Forelimb muscle (tissue), 1 donor: ENCODE measurements around the gene CHCT1. TPM values are rescaled to one million over a fixed set of nuclear protein-coding genes. Genes with fewer than 3 reads are reported as not detected.

Source experiments
- DNase-seq: peaks from one replicate; pipeline ENCODE4 v3.0.0-alpha.2; 2013; ENCODE audit warnings: low read depth
- polyA plus RNA-seq: library from polyadenylated mRNA; unstranded; fragments of 120-200 nt; gene quantifications from one replicate; pipeline ENCODE4 v1.2.1, GENCODE V29; 2013; ENCODE audit not compliant: insufficient read length

Gene CHCT1
- polyA plus RNA-seq, 1 donor: not detected

DNA sequence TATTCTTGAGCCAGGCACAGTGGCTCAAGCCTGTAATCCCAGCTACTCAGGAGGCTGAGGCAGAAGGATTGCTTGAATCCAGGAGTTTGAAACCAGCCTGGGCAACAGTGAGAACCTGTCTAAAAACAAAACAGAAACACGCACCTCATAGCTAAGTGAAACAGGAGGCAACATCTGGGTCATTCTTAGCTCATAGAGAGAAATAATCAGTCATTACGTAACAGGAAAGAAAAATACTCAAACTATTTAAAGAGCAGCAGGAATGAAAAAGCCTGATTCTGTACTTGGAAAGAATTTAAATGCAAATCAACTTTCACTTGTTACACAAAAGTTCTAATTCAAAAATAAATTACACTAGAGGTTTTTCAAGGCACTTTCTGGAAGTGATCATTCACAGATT is 17.2 kb downstream of the CHCT1 start:
- DNase-seq: no peak

- DNase-seq: peak; percentile 34
Observed at GRCh38 chr17:60442271-60443173, 20.2 kb downstream of the CHCT1 start.

- no peak for DNase-seq
Observed at GRCh38 chr17:60443713-60444112, 21.4 kb downstream of the CHCT1 start.

DNA sequence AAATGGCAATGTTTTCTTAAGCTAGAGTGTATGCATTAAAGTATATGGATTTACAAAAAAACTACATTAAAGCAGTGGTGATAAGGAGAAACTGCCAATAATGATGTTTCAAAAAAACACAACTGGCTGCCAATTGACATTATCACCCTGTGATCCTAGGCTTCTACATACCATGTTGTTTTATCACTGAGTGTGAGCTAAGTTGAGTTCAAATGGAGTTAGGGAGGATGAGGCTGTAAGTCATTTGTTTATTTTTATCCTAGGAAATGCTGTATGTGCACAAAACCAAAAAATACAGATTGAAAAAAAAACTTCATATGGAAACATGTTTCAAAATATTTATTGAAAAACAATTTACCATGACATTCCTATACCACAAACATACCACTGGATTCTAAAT is 22.9 kb downstream of the CHCT1 start:
- no peak for DNase-seq

- no peak for DNase-seq
Observed at GRCh38 chr17:60447375-60447774, 25.1 kb downstream of the CHCT1 start.

DNA sequence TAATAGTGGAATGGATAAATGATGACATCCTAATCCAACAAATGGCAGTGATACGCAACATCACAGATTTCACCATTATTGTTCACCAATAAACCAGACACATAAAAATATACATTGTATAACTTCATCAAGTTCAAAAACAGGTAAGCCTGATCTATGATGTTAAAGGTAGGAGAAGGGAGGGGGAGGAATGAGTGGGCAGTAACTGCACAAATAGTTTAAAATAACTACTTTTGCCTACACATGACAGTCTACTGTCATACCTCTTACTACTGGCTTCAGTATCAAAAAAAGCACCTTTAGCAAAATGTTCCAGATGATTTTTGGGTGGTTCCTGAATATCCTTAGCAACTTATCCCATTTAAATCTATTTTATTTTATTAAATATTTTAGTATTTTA is 28.8 kb downstream of the CHCT1 start:
- DNase-seq: no peak

- DNase-seq: no peak
Observed at GRCh38 chr17:60451965-60452364, 29.7 kb downstream of the CHCT1 start.

DNA sequence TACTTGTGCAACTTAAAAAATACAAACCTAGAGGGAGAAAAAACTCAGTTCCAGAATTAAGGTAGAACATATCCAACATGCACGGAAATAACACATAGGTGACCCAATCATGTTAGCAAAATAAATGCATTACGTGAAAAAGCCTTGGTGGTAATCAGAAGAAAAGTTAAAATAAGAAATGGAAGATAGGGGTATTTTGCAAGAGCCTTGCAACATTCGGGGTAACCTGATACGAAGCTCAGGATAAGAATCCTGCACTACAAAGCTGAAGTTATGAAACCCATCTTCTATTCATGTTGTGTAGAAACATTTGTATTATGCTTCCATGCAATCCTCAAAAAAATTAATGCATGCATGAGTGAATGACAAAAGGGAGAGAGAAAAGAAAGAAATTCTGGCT is 33.1 kb downstream of the CHCT1 start:
- no peak for DNase-seq

GRCh38 chr17:60457148-60457547 is 34.9 kb downstream of the CHCT1 start:
- no peak for DNase-seq

DNA sequence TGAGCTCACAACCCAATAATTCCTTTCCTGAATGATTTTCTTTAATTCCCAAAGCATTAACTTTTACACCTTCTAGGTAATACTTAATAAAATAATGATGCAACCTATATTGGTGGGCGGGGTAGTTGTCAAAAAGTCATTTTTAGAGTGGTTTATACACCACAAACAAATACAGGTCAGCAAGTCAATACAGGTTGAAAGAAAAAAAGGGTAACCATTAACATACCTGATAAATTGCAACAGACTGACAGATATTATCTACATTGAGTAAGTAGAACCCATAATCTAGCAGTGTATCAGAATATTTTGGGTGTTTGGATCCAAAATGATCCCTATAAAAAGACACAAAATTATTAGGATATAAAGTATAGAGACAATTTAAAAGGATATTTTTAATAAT is 39.3 kb downstream of the CHCT1 start:
- no peak for DNase-seq

DNA sequence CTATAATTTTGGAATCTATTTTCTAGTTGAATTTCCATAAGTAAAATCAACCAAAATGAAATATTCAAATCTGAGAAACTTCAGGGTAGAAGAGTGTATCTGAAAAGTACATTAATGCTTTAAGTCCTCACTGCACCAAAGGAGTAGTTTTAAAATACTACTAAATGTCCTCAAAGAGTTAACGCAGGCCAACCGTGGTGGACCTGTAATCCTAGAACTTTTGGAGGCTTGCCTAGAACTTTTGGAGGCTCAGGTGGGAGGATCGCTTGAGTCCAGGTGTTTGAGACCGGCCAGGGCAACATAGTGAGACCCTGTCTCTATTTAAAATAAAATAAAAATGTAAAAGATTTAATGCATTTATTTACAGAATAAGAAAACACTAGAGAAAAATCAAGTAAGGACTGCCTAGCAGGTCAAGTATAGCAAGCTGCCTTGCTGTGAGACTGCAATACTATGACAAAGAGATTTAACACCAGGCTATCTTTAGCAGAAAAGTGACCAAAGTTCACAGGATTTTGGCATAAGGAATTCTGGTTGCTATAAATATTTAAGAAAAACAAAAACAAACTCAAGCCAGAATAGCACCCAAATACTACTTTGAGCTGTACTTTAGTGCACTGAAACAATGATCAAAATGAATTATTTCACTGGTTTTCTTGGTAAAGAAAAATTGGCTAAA is 41.0 kb downstream of the CHCT1 start:
- DNase-seq: no peak

DNA sequence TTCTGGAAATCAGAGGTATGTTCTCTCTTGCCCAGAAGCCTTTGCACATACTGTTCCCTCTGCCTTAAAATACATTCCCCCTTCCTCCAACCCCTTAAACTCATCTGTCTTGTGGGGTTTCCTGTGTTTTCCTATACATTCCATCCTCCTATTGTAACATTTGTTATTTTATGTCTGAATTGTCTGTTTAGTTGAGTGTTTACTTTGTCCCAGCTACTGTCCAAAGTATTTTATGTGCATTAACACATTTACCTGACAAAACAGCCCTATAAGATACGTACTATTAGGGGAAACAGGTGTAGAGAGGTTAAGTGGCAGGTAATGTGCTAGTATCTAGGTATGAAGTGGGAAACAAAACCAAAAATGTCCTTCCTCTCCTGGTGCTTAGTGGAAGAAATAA is 42.1 kb downstream of the CHCT1 start:
- no peak for DNase-seq

DNA sequence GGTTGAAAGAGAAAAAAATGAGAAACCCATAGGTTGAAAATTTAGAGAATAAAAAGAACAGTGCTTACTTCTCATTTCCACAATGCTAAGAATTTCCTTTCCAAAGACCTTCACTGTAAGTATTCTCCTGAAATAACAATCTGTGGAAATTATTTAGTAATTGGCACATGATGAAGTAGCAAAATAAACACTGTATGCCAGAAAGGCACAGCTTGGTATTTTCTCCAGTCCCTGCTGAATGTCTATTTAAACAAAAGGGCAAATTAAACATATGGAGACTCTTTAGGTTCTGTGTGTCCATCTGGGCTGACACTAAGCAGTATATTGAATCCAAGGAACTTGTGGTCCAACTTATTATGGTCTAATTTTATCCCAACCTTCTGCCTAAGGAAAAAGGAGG is 46.1 kb downstream of the CHCT1 start:
- no peak for DNase-seq

- no peak for DNase-seq
Observed at GRCh38 chr17:60471451-60471850, 49.2 kb downstream of the CHCT1 start.

DNA sequence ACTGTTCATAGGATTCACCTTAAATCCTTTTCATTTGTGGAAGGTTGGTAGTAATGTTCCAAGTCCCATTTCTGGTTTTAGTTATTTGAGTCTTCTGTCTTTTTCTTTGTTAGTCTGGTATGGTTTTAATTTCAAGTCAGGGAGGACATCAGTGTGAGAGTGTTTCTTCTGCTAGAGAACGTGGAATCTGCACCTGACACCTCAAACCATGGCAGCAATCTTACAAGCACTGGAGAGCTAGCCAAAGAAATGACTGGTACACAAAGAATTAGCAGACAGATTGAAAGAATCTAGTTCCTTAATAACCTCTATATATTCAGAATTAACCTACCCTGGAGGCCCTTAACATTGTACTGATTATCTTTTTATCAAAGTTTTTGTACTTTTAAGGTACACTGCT is 50.2 kb downstream of the CHCT1 start:
- no peak for DNase-seq

GRCh38 chr17:60473788-60474187 is 51.5 kb downstream of the CHCT1 start:
- DNase-seq: no peak

Other genes with a start within 250 kb of the CHCT1 start
- 22.7 TPM for gene USP32, start 30.4 kb upstream of the CHCT1 start, polyA plus RNA-seq
- 31.3 TPM for gene APPBP2, start 103.8 kb downstream of the CHCT1 start, polyA plus RNA-seq
- 8.9 TPM for gene PPM1D, start 177.7 kb downstream of the CHCT1 start, polyA plus RNA-seq